MCF 10A (cell line): ENCODE data around the gene EEF2KMT. TPM values are rescaled to one million over a fixed set of nuclear protein-coding genes. Genes with fewer than 3 reads are reported as not detected.

Experiments used
- BruUV-seq: library from RNA; stranded (reverse); fragments of 400-500 nt; replicated peaks from 2 replicates; lab custom pipeline; 2021; lab: Mats Ljungman, UMichigan
- CTCF ChIA-PET: fragments of 300-600 bp; sonication (Branson Sonifier 250); formaldehyde crosslinking; extraction: SDS; loops from one replicate; lab custom pipeline; 2021; ENCODE audit warnings: antibody characterized with exemption, inconsistent platforms; lab: Yijun Ruan, JAX
- POLR2A ChIA-PET: fragments of 300-600, 350-650 bp; sonication (Branson Sonifier 250); formaldehyde crosslinking; extraction: SDS; loops from one replicate; lab custom pipeline; 2020; ENCODE audit warnings: antibody characterized with exemption, inconsistent platforms; lab: Yijun Ruan, JAX
- DNase-seq: peaks from one replicate; pipeline ENCODE4 v3.0.0-alpha.2; 2018; ENCODE audit not compliant: unreplicated experiment
- H3K27ac Mint-ChIP-seq: one replicate; pipeline ENCODE4 v1.8.0; 2022; ENCODE audit warnings: mild to moderate bottlenecking, low read depth, mixed read lengths; ENCODE audit not compliant: unreplicated experiment
- H3K27me3 Mint-ChIP-seq: one replicate; pipeline ENCODE4 v1.8.0; 2022; ENCODE audit warnings: mixed read lengths; ENCODE audit not compliant: insufficient read depth, unreplicated experiment
- H3K36me3 Mint-ChIP-seq: one replicate; pipeline ENCODE4 v1.8.0; 2022; ENCODE audit warnings: mild to moderate bottlenecking, moderate library complexity, mixed read lengths; ENCODE audit not compliant: insufficient read depth, unreplicated experiment
- H3K4me1 Mint-ChIP-seq: one replicate; pipeline ENCODE4 v1.8.0; 2022; ENCODE audit warnings: mixed read lengths; ENCODE audit not compliant: insufficient read depth, unreplicated experiment
- H3K4me3 Mint-ChIP-seq: one replicate; pipeline ENCODE4 v1.8.0; 2022; ENCODE audit warnings: mild to moderate bottlenecking, moderate library complexity, mixed read lengths; ENCODE audit not compliant: unreplicated experiment
- H3K9me3 Mint-ChIP-seq: one replicate; pipeline ENCODE4 v1.8.0; 2022; ENCODE audit warnings: mixed read lengths; ENCODE audit not compliant: unreplicated experiment
- intact Hi-C: fragments of 100-400 bp; cut with micrococcal nuclease; formaldehyde crosslinking; loops from 2 replicates; pipeline ENCODE4 v1.14.1; 2022
- total RNA-seq: library from RNA; stranded (reverse); gene quantifications from 2 replicates; pipeline ENCODE4 v1.2.3, GENCODE V29; 2022
- TF ChIP-seq, protein P1 (sequence below): fragments of 200-600 bp; IDR thresholded peaks from one replicate; pipeline ENCODE4 v1.8.0; 2022; ENCODE audit warnings: antibody characterized with exemption, mild to moderate bottlenecking; ENCODE audit not compliant: unreplicated experiment

Gene EEF2KMT
- total RNA-seq, 1 experiment from 2014 or later = 25.8 TPM

DNA sequence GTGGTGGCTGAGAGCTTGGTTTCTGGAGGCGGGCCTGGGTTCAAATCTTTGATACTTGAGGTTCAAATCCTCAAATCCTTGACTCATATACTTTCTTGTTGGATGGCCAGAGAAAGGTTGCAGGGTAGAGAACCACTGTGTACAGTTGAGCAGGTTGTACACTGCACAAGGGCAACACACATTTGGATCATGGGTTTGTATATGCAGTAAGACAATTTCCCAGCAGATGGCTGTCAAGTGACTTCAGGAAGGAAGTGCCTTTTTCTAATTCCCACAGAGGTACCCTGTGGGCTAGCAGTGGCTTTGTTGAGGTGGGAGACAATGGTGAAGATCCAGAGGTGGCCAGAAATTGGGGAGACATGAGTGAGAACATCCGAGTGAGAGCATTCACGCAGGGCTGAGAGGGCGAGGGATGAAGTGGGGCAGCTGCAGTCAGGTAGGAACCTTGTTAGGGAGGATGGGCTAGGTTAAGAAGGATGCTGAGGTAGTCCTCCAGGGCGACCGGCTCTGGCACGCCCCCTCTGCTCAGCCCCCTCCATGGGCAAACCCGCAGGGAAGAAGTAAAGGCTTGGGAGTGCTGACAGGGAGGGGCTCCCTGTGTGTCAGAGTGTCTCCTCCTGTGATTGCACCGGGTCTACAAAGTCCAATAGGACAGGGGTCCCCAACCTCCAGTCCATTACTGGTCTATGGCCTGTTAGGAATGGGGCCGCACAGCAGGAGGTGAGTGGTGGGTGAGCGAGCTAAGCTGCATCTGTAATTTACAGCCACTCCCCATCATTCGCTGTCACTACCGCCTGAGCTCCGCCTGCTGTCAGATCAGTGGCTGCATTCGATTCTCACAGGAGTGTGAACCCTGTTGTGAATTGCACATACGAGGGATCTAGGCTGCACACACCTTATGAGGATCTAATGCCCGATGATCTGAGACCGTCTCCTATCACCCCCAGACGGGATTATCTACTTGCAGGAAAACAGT lies 34.5 kb downstream of the EEF2KMT start:
- peaks cover 39% of the 10 kb centered on the region for H3K27me3 Mint-ChIP-seq

DNA sequence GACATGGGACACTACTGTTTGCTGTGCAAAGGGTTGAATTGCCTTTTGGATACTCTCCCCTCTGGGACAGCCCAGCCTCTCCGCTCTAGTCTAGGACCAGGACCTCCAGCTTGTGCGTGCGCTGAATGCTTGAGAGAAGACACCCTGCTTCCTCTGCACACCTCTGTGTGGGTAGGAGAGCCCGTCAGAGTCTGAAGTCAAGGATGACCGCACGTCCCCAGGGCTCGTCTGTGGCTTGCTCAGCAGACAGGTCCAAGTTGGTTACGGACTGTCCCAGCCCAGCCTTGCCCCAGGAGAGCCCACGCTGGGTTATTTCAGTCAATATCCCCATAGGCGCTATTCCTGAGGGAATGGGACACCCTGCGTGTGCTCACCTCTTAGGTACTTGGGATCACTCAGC lies 35.5 kb downstream of the EEF2KMT start:
- Mint-ChIP-seq H3K36me3 (no peaks in the 10 kb centered on the region), H3K27me3 (peaks cover 39% of the 10 kb centered on the region), H3K4me1 (no peaks in the 10 kb centered on the region), H3K9me3 (no peaks in the 10 kb centered on the region), H3K27ac (no peak overlapping the region), H3K4me3 (no peak overlapping the region)
- no TSS peak for BruUV-seq
- CTCF ChIA-PET = interaction anchor here (0.6 to 1.9 kb wide), 4 partner anchors 8 to 551 kb away, joined by 3 to 5 read pairs (median 4); no protein-coding TSS in a partner anchor
- DNase-seq = no peak
- intact Hi-C loops = no loop called here
- TF ChIP-seq, protein P1, sequence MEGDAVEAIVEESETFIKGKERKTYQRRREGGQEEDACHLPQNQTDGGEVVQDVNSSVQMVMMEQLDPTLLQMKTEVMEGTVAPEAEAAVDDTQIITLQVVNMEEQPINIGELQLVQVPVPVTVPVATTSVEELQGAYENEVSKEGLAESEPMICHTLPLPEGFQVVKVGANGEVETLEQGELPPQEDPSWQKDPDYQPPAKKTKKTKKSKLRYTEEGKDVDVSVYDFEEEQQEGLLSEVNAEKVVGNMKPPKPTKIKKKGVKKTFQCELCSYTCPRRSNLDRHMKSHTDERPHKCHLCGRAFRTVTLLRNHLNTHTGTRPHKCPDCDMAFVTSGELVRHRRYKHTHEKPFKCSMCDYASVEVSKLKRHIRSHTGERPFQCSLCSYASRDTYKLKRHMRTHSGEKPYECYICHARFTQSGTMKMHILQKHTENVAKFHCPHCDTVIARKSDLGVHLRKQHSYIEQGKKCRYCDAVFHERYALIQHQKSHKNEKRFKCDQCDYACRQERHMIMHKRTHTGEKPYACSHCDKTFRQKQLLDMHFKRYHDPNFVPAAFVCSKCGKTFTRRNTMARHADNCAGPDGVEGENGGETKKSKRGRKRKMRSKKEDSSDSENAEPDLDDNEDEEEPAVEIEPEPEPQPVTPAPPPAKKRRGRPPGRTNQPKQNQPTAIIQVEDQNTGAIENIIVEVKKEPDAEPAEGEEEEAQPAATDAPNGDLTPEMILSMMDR = no peak
- POLR2A ChIA-PET = no interaction called here

More for the DNA sequence above, 34.5 kb downstream of the EEF2KMT start:
- no peaks in the 10 kb centered on the region for H3K9me3 Mint-ChIP-seq
- no peaks in the 10 kb centered on the region for H3K4me1 Mint-ChIP-seq
- H3K36me3 Mint-ChIP-seq = no peaks in the 10 kb centered on the region
- no peak for DNase-seq
- intact Hi-C loops = no loop called here
- H3K4me3 Mint-ChIP-seq = no peak overlapping the region
- CTCF ChIA-PET = interaction anchor here (0.6 to 1.9 kb wide), 3 partner anchors 7 to 120 kb away, joined by 3 to 4 read pairs (median 4); no protein-coding TSS in a partner anchor
- no TSS peak for BruUV-seq
- H3K27ac Mint-ChIP-seq = no peak overlapping the region
- POLR2A ChIA-PET = no interaction called here
- TF ChIP-seq, protein P1 = no peak

DNA sequence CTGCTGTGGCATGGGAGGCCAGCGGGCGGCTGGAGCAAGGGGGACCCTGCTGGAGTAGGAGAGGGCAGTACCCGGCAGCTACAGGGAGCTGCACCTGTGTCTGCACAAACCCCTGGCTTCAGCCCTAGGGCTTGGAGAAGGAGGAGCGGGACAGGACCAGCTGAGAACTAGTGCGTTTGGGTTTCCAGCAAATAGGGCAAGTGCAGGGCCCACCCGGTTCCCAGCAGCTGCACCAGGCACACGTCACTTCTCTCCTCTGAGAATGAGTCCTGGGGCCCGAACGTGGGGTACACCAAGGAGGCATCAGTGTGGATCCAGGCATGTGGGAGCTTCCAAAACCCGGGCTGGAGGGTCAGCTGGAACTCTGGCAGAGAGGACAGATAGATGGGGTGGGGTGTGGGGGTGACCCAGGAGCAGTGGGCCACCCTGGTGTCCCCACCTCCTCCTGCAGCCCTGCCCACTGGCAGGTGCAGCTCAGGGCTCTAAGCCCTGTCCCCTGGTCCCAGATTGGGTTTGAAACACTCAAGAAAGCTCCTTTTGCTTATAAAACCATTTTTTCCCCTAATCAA lies 37.4 kb downstream of the EEF2KMT start:
- ChIA-PET POLR2A (interaction anchor here (0.9 kb wide), 1 partner anchor 15 kb away, joined by 3 read pairs; no protein-coding TSS in a partner anchor), CTCF (no interaction called here)
- intact Hi-C loops = no loop called here
- H3K9me3 Mint-ChIP-seq = no peaks in the 10 kb centered on the region
- TF ChIP-seq, protein P1 = no peak
- peaks cover 31% of the 10 kb centered on the region for H3K27me3 Mint-ChIP-seq
- no peak overlapping the region for H3K4me3 Mint-ChIP-seq
- H3K4me1 Mint-ChIP-seq = no peaks in the 10 kb centered on the region
- no peak overlapping the region for H3K27ac Mint-ChIP-seq
- BruUV-seq = no TSS peak
- DNase-seq = no peak
- H3K36me3 Mint-ChIP-seq = no peaks in the 10 kb centered on the region
